ENCODE measurements around the gene DNAJB6.

DNA sequence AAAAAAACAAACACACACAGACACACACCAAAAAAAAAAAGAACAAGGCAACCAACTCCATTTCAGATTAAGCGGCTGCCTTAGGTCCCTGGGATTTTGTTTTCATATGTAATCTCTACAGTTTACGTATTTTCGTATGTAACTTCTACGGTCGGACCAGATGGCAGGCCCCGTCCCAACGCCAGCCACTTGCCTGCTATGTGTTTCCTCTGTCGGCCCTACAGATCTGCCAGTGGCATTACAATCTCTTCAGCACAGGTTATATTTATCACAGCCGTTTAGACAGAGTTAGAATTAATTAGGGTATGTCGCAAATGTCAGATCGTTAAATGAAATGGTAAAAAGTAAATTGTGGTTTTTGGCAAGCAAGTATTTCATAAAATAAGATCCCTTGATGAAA lies 99.3 kb downstream of the DNAJB6 start:
- TF ChIP-seq, protein P1, sequence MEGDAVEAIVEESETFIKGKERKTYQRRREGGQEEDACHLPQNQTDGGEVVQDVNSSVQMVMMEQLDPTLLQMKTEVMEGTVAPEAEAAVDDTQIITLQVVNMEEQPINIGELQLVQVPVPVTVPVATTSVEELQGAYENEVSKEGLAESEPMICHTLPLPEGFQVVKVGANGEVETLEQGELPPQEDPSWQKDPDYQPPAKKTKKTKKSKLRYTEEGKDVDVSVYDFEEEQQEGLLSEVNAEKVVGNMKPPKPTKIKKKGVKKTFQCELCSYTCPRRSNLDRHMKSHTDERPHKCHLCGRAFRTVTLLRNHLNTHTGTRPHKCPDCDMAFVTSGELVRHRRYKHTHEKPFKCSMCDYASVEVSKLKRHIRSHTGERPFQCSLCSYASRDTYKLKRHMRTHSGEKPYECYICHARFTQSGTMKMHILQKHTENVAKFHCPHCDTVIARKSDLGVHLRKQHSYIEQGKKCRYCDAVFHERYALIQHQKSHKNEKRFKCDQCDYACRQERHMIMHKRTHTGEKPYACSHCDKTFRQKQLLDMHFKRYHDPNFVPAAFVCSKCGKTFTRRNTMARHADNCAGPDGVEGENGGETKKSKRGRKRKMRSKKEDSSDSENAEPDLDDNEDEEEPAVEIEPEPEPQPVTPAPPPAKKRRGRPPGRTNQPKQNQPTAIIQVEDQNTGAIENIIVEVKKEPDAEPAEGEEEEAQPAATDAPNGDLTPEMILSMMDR (conservative IDR thresholded peaks at IDR 0.05; ENCODE audit: low read depth, low read length), result no peak
- TF ChIP-seq CEBPB (IDR thresholded peaks at IDR 0.05; ENCODE audit: low read depth, low read length), result no peak

Data from IMR-90 (cell line).